K562 (cell line): ENCODE results near the gene SLC5A2. TPM values are rescaled to one million over a fixed set of nuclear protein-coding genes. Genes with fewer than 3 reads are reported as not detected.

Source experiments
- ELF4 ChIP-seq: fragments of 450-650 bp; formaldehyde crosslinking; IDR thresholded peaks from 2 replicates; pipeline ENCODE4 v1.4.0; 2022; ENCODE audit warnings: missing genetic modification characterization
- ERF ChIP-seq: fragments of 450-650 bp; formaldehyde crosslinking; IDR thresholded peaks from 2 replicates; pipeline ENCODE4 v1.4.0; 2020; ENCODE audit warnings: mild to moderate bottlenecking, mixed read lengths
- GATAD2A ChIP-seq: fragments of 450-650 bp; IDR thresholded peaks from 2 replicates; pipeline ENCODE4 v1.6.1; 2017
- MBD2 ChIP-seq: sonication (generic); IDR thresholded peaks from 2 replicates; pipeline ENCODE4 v1.6.1; 2016; ENCODE audit warnings: low read depth, borderline replicate concordance
- NCOA6 ChIP-seq: fragments of 450-650 bp; IDR thresholded peaks from 2 replicates; pipeline ENCODE4 v1.6.1; 2017; ENCODE audit warnings: mild to moderate bottlenecking
- NFIX ChIP-seq: fragments of 250-450 bp; sonication (Bioruptor Pico); IDR thresholded peaks from 2 replicates; pipeline ENCODE4 v1.4.0; 2020; ENCODE audit warnings: low read depth, mild to moderate bottlenecking, moderate library complexity
- SRSF7 ChIP-seq: fragments of 200-400 bp; formaldehyde crosslinking; optimal IDR thresholded peaks from 2 replicates; pipeline ENCODE3; 2017; ENCODE audit warnings: mild to moderate bottlenecking, low read depth, low read length
- TAF9B ChIP-seq: fragments of 450-650 bp; IDR thresholded peaks from 2 replicates; pipeline ENCODE4 v1.6.1; 2018; ENCODE audit warnings: mild to moderate bottlenecking; ENCODE audit not compliant: partially characterized antibody
- ZBTB43 ChIP-seq: sonication (generic); formaldehyde crosslinking; IDR thresholded peaks from 2 replicates; pipeline ENCODE4 v1.8.0; 2023; ENCODE audit warnings: mild to moderate bottlenecking, missing genetic modification reagents
- ZNF445 ChIP-seq: fragments of 250-450 bp; sonication (Bioruptor Pico); IDR thresholded peaks from 2 replicates; pipeline ENCODE4 v1.4.0; 2020; ENCODE audit warnings: low read depth, mild to moderate bottlenecking, moderate library complexity
- ZNF518B ChIP-seq: fragments of 250-450 bp; sonication (Bioruptor Pico); IDR thresholded peaks from 2 replicates; pipeline ENCODE4 v1.5.0; 2021; ENCODE audit warnings: mild to moderate bottlenecking, moderate library complexity
- ZNF75A ChIP-seq: fragments of 450-650 bp; formaldehyde crosslinking; IDR thresholded peaks from 2 replicates; pipeline ENCODE4 v1.4.0; 2020; ENCODE audit warnings: mild to moderate bottlenecking
- polyA plus RNA-seq, 8 experiments: library from polyadenylated mRNA; depleted of rRNA in 4 of 8; stranded (reverse) in 5 of 8; unstranded in 3 of 8; fragments of >200 nt; fragmentation: Nextera tagmentation in 2 of 8; fragmentation: Illumina TruSeq in 1 of 8; extraction: Ambion mirVana in 2 of 8; extraction: Trizol in 1 of 8; gene quantifications; 2 replicates each; pipeline versions ENCODE4 v1.2.1 to v1.2.3, GENCODE V29; 2011 to 2014; ENCODE audit warnings: inconsistent platforms in 1 of 8, missing spikeins in 1 of 8
- total RNA-seq, 7 experiments: library from RNA; depleted of rRNA in 6 of 7; stranded (reverse); fragments of >200 nt in 6 of 7; fragmentation: Illumina TruSeq in 2 of 7; extraction: Trizol in 2 of 7; gene quantifications; 2 replicates each; pipeline versions ENCODE4 v1.2.1 to v1.2.3, GENCODE V29; 2011 to 2021; ENCODE audit warnings: low replicate concordance in 1 of 7
- TF ChIP-seq, protein P1 (sequence below): sonication (generic); formaldehyde crosslinking; IDR thresholded peaks from 2 replicates; pipeline ENCODE4 v1.8.0; 2023; ENCODE audit warnings: missing genetic modification reagents, mild to moderate bottlenecking, borderline replicate concordance

The SLC5A2 gene
- total and polyA plus RNA-seq, 9 of the 15 experiments (the other 6 are each of a cell fraction or from before 2014, with no cell fraction given) = 0.07 to 2.7 (median 2.2) TPM; not detected in 6

DNA sequence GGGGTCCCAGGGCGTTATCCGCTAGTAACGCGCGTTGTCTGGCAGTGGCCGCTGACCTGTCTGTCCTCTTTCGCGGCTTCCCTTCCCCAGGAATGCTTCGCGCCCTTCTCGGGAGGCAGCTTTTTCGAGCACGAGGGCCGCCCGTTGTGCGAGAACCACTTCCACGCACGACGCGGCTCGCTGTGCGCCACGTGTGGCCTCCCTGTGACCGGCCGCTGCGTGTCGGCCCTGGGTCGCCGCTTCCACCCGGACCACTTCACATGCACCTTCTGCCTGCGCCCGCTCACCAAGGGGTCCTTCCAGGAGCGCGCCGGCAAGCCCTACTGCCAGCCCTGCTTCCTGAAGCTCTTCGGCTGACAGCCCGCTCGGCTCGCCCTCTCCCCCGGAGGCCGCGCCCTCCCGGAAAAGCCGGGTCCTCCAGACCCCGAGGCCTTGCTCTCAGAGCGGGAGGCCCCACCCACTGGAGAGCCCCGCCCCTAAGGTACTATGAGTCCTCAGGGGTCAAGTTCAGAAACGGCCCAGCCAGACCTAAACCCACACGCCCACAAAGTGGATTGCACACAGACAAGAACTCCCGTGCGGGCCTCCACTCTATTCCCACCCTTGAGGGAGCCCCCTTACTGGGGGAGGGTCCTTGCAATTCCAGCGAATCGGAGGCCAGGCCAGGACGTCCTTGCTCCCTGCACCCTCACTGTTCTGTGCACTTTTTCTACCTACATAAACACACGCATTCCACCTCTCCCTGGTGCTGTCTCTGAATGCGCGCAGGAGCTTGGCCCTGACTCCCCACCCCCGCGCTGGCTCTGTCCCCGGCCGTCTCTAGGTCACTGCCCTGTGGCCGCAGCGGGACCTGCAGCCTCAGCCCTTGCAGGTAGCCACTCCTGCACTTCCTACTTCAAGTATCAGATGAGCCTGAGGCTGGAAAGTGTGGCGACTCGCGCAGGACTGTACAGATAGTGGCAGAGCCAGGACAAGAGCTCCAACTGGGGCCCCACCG lies 5.4 kb upstream of the SLC5A2 start (continued):
- TF ChIP-seq ERF = peak; percentile 75; the same call in 1 of the 2 replicates
- TF ChIP-seq ZNF445 (CRISPR knock-in tag) = no peak
- no peak for TF ChIP-seq TAF9B
- no peak for TF ChIP-seq NCOA6
- 0 out of 2 replicates have a peak, but pooled peaks have one; percentile 17 for TF ChIP-seq MBD2
- TF ChIP-seq NFIX = no peak
- TF ChIP-seq ZBTB43 (CRISPR knock-in tag) = no peak
- TF ChIP-seq SRSF7 = no peak
- no peak for TF ChIP-seq ZNF518B (CRISPR knock-in tag)
- TF ChIP-seq ZNF75A (CRISPR knock-in tag) = no peak
- TF ChIP-seq GATAD2A = no peak
- TF ChIP-seq ELF4 (CRISPR knock-in tag) = no peak
- TF ChIP-seq, protein P1, sequence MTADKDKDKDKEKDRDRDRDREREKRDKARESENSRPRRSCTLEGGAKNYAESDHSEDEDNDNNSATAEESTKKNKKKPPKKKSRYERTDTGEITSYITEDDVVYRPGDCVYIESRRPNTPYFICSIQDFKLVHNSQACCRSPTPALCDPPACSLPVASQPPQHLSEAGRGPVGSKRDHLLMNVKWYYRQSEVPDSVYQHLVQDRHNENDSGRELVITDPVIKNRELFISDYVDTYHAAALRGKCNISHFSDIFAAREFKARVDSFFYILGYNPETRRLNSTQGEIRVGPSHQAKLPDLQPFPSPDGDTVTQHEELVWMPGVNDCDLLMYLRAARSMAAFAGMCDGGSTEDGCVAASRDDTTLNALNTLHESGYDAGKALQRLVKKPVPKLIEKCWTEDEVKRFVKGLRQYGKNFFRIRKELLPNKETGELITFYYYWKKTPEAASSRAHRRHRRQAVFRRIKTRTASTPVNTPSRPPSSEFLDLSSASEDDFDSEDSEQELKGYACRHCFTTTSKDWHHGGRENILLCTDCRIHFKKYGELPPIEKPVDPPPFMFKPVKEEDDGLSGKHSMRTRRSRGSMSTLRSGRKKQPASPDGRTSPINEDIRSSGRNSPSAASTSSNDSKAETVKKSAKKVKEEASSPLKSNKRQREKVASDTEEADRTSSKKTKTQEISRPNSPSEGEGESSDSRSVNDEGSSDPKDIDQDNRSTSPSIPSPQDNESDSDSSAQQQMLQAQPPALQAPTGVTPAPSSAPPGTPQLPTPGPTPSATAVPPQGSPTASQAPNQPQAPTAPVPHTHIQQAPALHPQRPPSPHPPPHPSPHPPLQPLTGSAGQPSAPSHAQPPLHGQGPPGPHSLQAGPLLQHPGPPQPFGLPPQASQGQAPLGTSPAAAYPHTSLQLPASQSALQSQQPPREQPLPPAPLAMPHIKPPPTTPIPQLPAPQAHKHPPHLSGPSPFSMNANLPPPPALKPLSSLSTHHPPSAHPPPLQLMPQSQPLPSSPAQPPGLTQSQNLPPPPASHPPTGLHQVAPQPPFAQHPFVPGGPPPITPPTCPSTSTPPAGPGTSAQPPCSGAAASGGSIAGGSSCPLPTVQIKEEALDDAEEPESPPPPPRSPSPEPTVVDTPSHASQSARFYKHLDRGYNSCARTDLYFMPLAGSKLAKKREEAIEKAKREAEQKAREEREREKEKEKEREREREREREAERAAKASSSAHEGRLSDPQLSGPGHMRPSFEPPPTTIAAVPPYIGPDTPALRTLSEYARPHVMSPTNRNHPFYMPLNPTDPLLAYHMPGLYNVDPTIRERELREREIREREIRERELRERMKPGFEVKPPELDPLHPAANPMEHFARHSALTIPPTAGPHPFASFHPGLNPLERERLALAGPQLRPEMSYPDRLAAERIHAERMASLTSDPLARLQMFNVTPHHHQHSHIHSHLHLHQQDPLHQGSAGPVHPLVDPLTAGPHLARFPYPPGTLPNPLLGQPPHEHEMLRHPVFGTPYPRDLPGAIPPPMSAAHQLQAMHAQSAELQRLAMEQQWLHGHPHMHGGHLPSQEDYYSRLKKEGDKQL (CRISPR knock-in tag) = no peak
